ENCODE data around the gene INSRR.

- no peak for TF ChIP-seq CTCF (IDR thresholded peaks at IDR 0.05)
- TF ChIP-seq EP300 (IDR thresholded peaks at IDR 0.05): no peak
- TF ChIP-seq POLR2AphosphoS5 (IDR thresholded peaks at IDR 0.05): no peak
- no peak for TF ChIP-seq POLR2A (IDR thresholded peaks at IDR 0.05)
Measured at GRCh38 chr1:156840898-156841279, 18.0 kb downstream of the INSRR start.

Data from suprapubic skin (tissue), 4 donors.